GM18870 (cell line): ENCODE results near the gene MAD1L1.

ENCODE experiments used
- ATAC-seq: cut with Tn5 transposase; IDR thresholded peaks from one replicate; pipeline ENCODE4 v1.9.1; 2021; ENCODE audit warnings: moderate library complexity; ENCODE audit not compliant: unreplicated experiment

Gene MAD1L1

GRCh38 chr7:2122651-2123050 lies 110.1 kb downstream of the MAD1L1 start:
- no peak for ATAC-seq

- no peak for ATAC-seq
Measured at GRCh38 chr7:2120841-2121830, 111.6 kb downstream of the MAD1L1 start.

GRCh38 chr7:2120251-2120660 lies 112.5 kb downstream of the MAD1L1 start:
- no peak for ATAC-seq

- no peak for ATAC-seq
Measured at GRCh38 chr7:2118630-2119190, 114.0 kb downstream of the MAD1L1 start.

GRCh38 chr7:2118056-2118455 lies 114.7 kb downstream of the MAD1L1 start:
- no peak for ATAC-seq

GRCh38 chr7:2117646-2118045 lies 115.1 kb downstream of the MAD1L1 start:
- no peak for ATAC-seq

GRCh38 chr7:2116989-2117591 lies 115.7 kb downstream of the MAD1L1 start:
- no peak for ATAC-seq

GRCh38 chr7:2116448-2116810 lies 116.3 kb downstream of the MAD1L1 start:
- no peak for ATAC-seq

GRCh38 chr7:2115760-2116447 lies 116.8 kb downstream of the MAD1L1 start:
- no peak for ATAC-seq

GRCh38 chr7:2114926-2115759 lies 117.6 kb downstream of the MAD1L1 start:
- ATAC-seq = no peak

- no peak for ATAC-seq
Measured at GRCh38 chr7:2114052-2114451, 118.7 kb downstream of the MAD1L1 start.

- ATAC-seq = no peak
Measured at GRCh38 chr7:2112261-2113198, 120.2 kb downstream of the MAD1L1 start.

GRCh38 chr7:2111568-2111967 lies 121.2 kb downstream of the MAD1L1 start:
- no peak for ATAC-seq

- no peak for ATAC-seq
Measured at GRCh38 chr7:2110610-2111396, 121.9 kb downstream of the MAD1L1 start.

- ATAC-seq = no peak
Measured at GRCh38 chr7:2109936-2110609, 122.7 kb downstream of the MAD1L1 start.

- ATAC-seq = no peak
Measured at GRCh38 chr7:2109251-2109872, 123.4 kb downstream of the MAD1L1 start.

GRCh38 chr7:2108501-2109250 lies 124.1 kb downstream of the MAD1L1 start:
- ATAC-seq = no peak
